ENCODE measurements around the gene CLCA2. TPM values are rescaled to one million over a fixed set of nuclear protein-coding genes. Genes with fewer than 3 reads are reported as not detected.

CLCA2 gene
- polyA plus RNA-seq, 1 donor (not counting 4 experiments of a cell fraction or from before 2014, with no cell fraction given), result 407 TPM

- no peak overlapping the region for H3K9ac ChIP-seq (ENCODE audit: control insufficient read depth, extremely low read depth, insufficient read depth, low read length)
- H3K4me2 ChIP-seq (ENCODE audit: control insufficient read depth, extremely low read depth, insufficient read depth, low read depth, low read length), result no peak overlapping the region
- H3K4me1 ChIP-seq (ENCODE audit: control insufficient read depth, extremely low read depth, insufficient read depth, low read length), result no peaks in the 10 kb centered on the region
- H3K27me3 ChIP-seq (ENCODE audit: control insufficient read depth, extremely low read depth, insufficient read depth, low read length), result no peaks in the 10 kb centered on the region
- H3K4me3 ChIP-seq (ENCODE audit: control insufficient read depth in 2 of 3, extremely low read depth in 1 of 3, insufficient read depth in 2 of 3, low read depth in 1 of 3, low read length in 3 of 3), result no peak overlapping the region
- FAIRE-seq (no peak), DNase-seq (ENCODE audit: low read depth, low spot score) (no peak)
- no peaks in the 10 kb centered on the region for H3K9me1 ChIP-seq (ENCODE audit: control insufficient read depth, extremely low read depth, insufficient read depth, low read length)
- TF ChIP-seq CTCF (optimal IDR thresholded peaks at IDR 0.05 in 1 of 3, IDR thresholded peaks at IDR 0.05 in 1 of 3, conservative IDR thresholded peaks at IDR 0.05 in 1 of 3; ENCODE audit: extremely low read depth in 1 of 3, insufficient read depth in 2 of 3, low read length in 3 of 3), result no peak
- TF ChIP-seq EZH2 (IDR thresholded peaks at IDR 0.05; ENCODE audit: low read length), result no peak
- no peak overlapping the region for H2AFZ ChIP-seq (ENCODE audit: control insufficient read depth, low read length)
- H3K79me2 ChIP-seq (ENCODE audit: control insufficient read depth, insufficient read depth, low read length), result no peaks in the 10 kb centered on the region
- no peak overlapping the region for H3K27ac ChIP-seq (ENCODE audit: control insufficient read depth, insufficient read depth, low read length)
- H3K9me3 ChIP-seq (ENCODE audit: control insufficient read depth, low read depth, low read length), result no peaks in the 10 kb centered on the region
- H3K36me3 ChIP-seq (ENCODE audit: control insufficient read depth in 2 of 2, extremely low read depth in 1 of 2, insufficient read depth in 2 of 2, low read length in 2 of 2), result no peaks in the 10 kb centered on the region
- H4K20me1 ChIP-seq (ENCODE audit: control insufficient read depth, extremely low read depth, insufficient read depth, low read length), result no peaks in the 10 kb centered on the region
- dilution Hi-C loops (cut with MboI; ENCODE audit: extremely low pct_ligation_motif_present, low sequenced_read_pairs), result no loop called here
Measured at GRCh38 chr1:86487811-86488141, 63.8 kb downstream of the CLCA2 start.

GRCh38 chr1:86489242-86489878 is 65.4 kb downstream of the CLCA2 start:
- no peaks in the 10 kb centered on the region for H3K79me2 ChIP-seq (ENCODE audit: control insufficient read depth, insufficient read depth, low read length)
- H2AFZ ChIP-seq (ENCODE audit: control insufficient read depth, low read length), result no peak overlapping the region
- dilution Hi-C loops (cut with MboI; ENCODE audit: extremely low pct_ligation_motif_present, low sequenced_read_pairs), result no loop called here
- H3K9me1 ChIP-seq (ENCODE audit: control insufficient read depth, extremely low read depth, insufficient read depth, low read length), result no peaks in the 10 kb centered on the region
- H3K4me3 ChIP-seq (ENCODE audit: control insufficient read depth in 2 of 3, extremely low read depth in 1 of 3, insufficient read depth in 2 of 3, low read depth in 1 of 3, low read length in 3 of 3), result no peak overlapping the region
- TF ChIP-seq EZH2 (IDR thresholded peaks at IDR 0.05; ENCODE audit: low read length) (no peak), CTCF (optimal IDR thresholded peaks at IDR 0.05 in 1 of 3, IDR thresholded peaks at IDR 0.05 in 1 of 3, conservative IDR thresholded peaks at IDR 0.05 in 1 of 3; ENCODE audit: extremely low read depth in 1 of 3, insufficient read depth in 2 of 3, low read length in 3 of 3) (no peak)
- FAIRE-seq (peak; percentile 23), DNase-seq (ENCODE audit: low read depth, low spot score) (no peak)
- no peaks in the 10 kb centered on the region for H4K20me1 ChIP-seq (ENCODE audit: control insufficient read depth, extremely low read depth, insufficient read depth, low read length)
- H3K36me3 ChIP-seq (ENCODE audit: control insufficient read depth in 2 of 2, extremely low read depth in 1 of 2, insufficient read depth in 2 of 2, low read length in 2 of 2), result no peaks in the 10 kb centered on the region
- H3K9ac ChIP-seq (ENCODE audit: control insufficient read depth, extremely low read depth, insufficient read depth, low read length), result no peak overlapping the region
- no peaks in the 10 kb centered on the region for H3K9me3 ChIP-seq (ENCODE audit: control insufficient read depth, low read depth, low read length)
- H3K27ac ChIP-seq (ENCODE audit: control insufficient read depth, insufficient read depth, low read length), result no peak overlapping the region
- H3K4me2 ChIP-seq (ENCODE audit: control insufficient read depth, extremely low read depth, insufficient read depth, low read depth, low read length), result no peak overlapping the region
- no peaks in the 10 kb centered on the region for H3K27me3 ChIP-seq (ENCODE audit: control insufficient read depth, extremely low read depth, insufficient read depth, low read length)
- no peaks in the 10 kb centered on the region for H3K4me1 ChIP-seq (ENCODE audit: control insufficient read depth, extremely low read depth, insufficient read depth, low read length)

Data from keratinocyte (primary cell).